ENCODE measurements around the gene SYNRG. TPM values are rescaled to one million over a fixed set of nuclear protein-coding genes. Genes with fewer than 3 reads are reported as not detected.

SYNRG gene
- total and polyA plus RNA-seq, 2 of the 13 experiments (the other 11 are each of a cell fraction or from before 2014, with no cell fraction given) = 7.3 to 8.7 TPM

- TF ChIP-seq ZNF318 (CRISPR knock-in tag; IDR thresholded peaks at IDR 0.05) (no peak), ZNF260 (CRISPR knock-in tag; IDR thresholded peaks at IDR 0.05; ENCODE audit: borderline replicate concordance, low read depth) (no peak), CREBL2 (CRISPR knock-in tag; IDR thresholded peaks at IDR 0.05; ENCODE audit: borderline replicate concordance) (no peak), ZNF10 (CRISPR knock-in tag; IDR thresholded peaks at IDR 0.05; ENCODE audit: borderline replicate concordance, low read depth) (no peak), ZNF232 (CRISPR knock-in tag; IDR thresholded peaks at IDR 0.05; ENCODE audit: borderline replicate concordance) (no peak), NR2F6 (IDR thresholded peaks at IDR 0.05) (peak; percentile 10; the same call in 1 of the 2 replicates), NR2F6 (CRISPR knock-in tag; IDR thresholded peaks at IDR 0.05) (peak; percentile 34; the same call in 1 of the 2 replicates), ZNF550 (CRISPR knock-in tag; IDR thresholded peaks at IDR 0.05; ENCODE audit: borderline replicate concordance) (no peak), ZMYM2 (CRISPR knock-in tag; IDR thresholded peaks at IDR 0.05) (no peak), RARA (CRISPR knock-in tag; IDR thresholded peaks at IDR 0.05) (peak; percentile 40; the same call in 1 of the 2 replicates), AKNA (CRISPR knock-in tag; IDR thresholded peaks at IDR 0.05; ENCODE audit: borderline replicate concordance) (no peak), REST (IDR thresholded peaks at IDR 0.05; ENCODE audit: borderline replicate concordance in 1 of 2, low read depth in 1 of 2, low read length in 2 of 2) (no peak)
These were observed 121.1 kb downstream of the SYNRG start (continued) for GRCh38 chr17:37488009-37488604.

Measured in HepG2 (cell line).